GM21528 (cell line): ENCODE data around the gene ARHGAP26.
A peak's percentile ranks its signal among the peaks of the same experiment; 100 is the strongest.
"Not testable (repeated sequence)": the region's sequence is repeated elsewhere in the genome, so short reads cannot be mapped to it uniquely, and the experiment has no call there.

ENCODE experiments used
- ATAC-seq: cut with Tn5 transposase; IDR thresholded peaks from one replicate; pipeline ENCODE4 v1.9.1; 2021; ENCODE audit warnings: mild to moderate bottlenecking, moderate library complexity; ENCODE audit not compliant: unreplicated experiment, low FRiP score

ARHGAP26 gene

GRCh38 chr5:142920849-142921612 lies 150.9 kb downstream of the ARHGAP26 start:
- no peak for ATAC-seq

GRCh38 chr5:142922223-142922952 lies 152.2 kb downstream of the ARHGAP26 start:
- ATAC-seq = peak; percentile 61

GRCh38 chr5:142924135-142924883 lies 154.1 kb downstream of the ARHGAP26 start:
- ATAC-seq = no peak

- no peak for ATAC-seq
These were observed 155.6 kb downstream of the ARHGAP26 start for GRCh38 chr5:142925795-142926194.

GRCh38 chr5:142926549-142926948 lies 156.4 kb downstream of the ARHGAP26 start:
- no peak for ATAC-seq

GRCh38 chr5:142928999-142929398 lies 158.8 kb downstream of the ARHGAP26 start:
- ATAC-seq = not testable (repeated sequence)

GRCh38 chr5:142929587-142929986 lies 159.4 kb downstream of the ARHGAP26 start:
- no peak for ATAC-seq

- no peak for ATAC-seq
These were observed 160.4 kb downstream of the ARHGAP26 start for GRCh38 chr5:142930395-142931110.

GRCh38 chr5:142931896-142932686 lies 161.9 kb downstream of the ARHGAP26 start:
- no peak for ATAC-seq

- ATAC-seq = no peak
These were observed 164.0 kb downstream of the ARHGAP26 start for GRCh38 chr5:142934051-142934762.

- ATAC-seq = no peak
These were observed 164.8 kb downstream of the ARHGAP26 start for GRCh38 chr5:142935014-142935413.

GRCh38 chr5:142937374-142937773 lies 167.2 kb downstream of the ARHGAP26 start:
- no peak for ATAC-seq

- ATAC-seq = no peak
These were observed 168.2 kb downstream of the ARHGAP26 start for GRCh38 chr5:142938266-142938880.

- ATAC-seq = no peak
These were observed 168.8 kb downstream of the ARHGAP26 start for GRCh38 chr5:142939006-142939405.

- no peak for ATAC-seq
These were observed 169.7 kb downstream of the ARHGAP26 start for GRCh38 chr5:142939884-142940283.

GRCh38 chr5:142941245-142941644 lies 171.1 kb downstream of the ARHGAP26 start:
- no peak for ATAC-seq

GRCh38 chr5:142942901-142943300 lies 172.7 kb downstream of the ARHGAP26 start:
- ATAC-seq = no peak

GRCh38 chr5:142944140-142944539 lies 174.0 kb downstream of the ARHGAP26 start:
- ATAC-seq = no peak

GRCh38 chr5:142945321-142945720 lies 175.1 kb downstream of the ARHGAP26 start:
- ATAC-seq = no peak
